ENCODE data around the gene PGK1. TPM values are rescaled to one million over a fixed set of nuclear protein-coding genes. Genes with fewer than 3 reads are reported as not detected.
"Not testable (repeated sequence)": the region's sequence is repeated elsewhere in the genome, so short reads cannot be mapped to it uniquely, and the experiment has no call there.

PGK1 gene
- total RNA-seq, 1 experiment from 2014 or later, result 663 TPM

DNA sequence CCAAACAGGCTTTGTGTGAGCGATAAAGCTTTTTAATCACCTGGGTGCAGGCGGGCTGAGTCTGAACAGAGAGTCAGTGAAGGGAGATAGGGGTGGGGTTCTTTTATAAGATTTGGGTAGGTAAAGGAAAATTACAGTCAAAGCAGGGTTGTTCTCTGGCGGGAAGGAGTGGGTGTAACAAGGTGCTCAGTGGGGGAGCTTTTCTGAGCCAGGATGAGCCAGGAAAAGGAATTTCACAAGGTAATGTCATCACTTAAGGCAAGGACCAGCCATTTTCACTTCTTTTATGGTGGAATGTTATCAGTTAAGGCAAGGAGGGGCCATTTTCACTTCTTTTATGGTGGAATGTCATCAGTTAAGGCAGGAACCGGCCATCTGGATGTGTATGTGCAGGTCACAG lies 56.7 kb downstream of the PGK1 start:
- H3K36me3 ChIP-seq (ENCODE audit: low read depth, low read length); H3K4me1 ChIP-seq (ENCODE audit: insufficient read depth, low read length); H3K4me2 ChIP-seq (ENCODE audit: low read length); H3K4me3 ChIP-seq (ENCODE audit: low read length); H3K9me3 ChIP-seq (ENCODE audit: low read length); H3K27ac ChIP-seq (ENCODE audit: low read length); H3F3A ChIP-seq (ENCODE audit: low read length, unreplicated experiment); BruUV-seq (replicated peaks); DNase-seq; H3K9me2 ChIP-seq (replicated peaks; ENCODE audit: low read length); POLR2A ChIA-PET (ENCODE audit: unreplicated experiment); H2AFZ ChIP-seq (ENCODE audit: low read length); H3K27me3 ChIP-seq (ENCODE audit: low read length); H4K20me1 ChIP-seq (ENCODE audit: low read length); ATAC-seq; H3K79me2 ChIP-seq (ENCODE audit: low read length); H3K9ac ChIP-seq (ENCODE audit: low read length); intact Hi-C loops (cut with micrococcal nuclease): not testable (repeated sequence)
- CTCF ChIA-PET, result interaction anchor here (0.7 kb wide), 1 partner anchor 39 kb away, joined by 3 read pairs; no protein-coding TSS in a partner anchor

DNA sequence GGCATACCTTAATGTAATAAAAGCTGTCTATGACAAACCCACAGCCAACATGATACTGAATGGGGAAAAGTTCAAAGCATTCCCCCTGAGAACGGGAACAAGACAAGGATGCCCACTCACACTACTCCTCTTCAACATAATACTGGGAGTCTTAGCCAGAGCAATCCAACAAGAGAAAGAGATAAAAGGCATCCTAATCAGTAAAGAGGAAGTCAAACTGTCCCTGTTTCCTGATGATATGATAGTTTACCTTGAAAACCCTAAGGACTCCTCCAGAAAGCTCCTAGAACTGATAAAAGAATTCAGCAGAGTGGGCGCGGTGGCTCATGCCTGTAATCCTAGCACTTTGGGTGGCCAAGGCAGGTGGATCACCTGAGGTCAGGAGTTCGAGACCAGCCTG lies 59.1 kb downstream of the PGK1 start:
- H3K4me3 ChIP-seq (ENCODE audit: low read length); DNase-seq; BruUV-seq (replicated peaks); H3K9me2 ChIP-seq (replicated peaks; ENCODE audit: low read length); H3K4me1 ChIP-seq (ENCODE audit: insufficient read depth, low read length); POLR2A ChIA-PET (ENCODE audit: unreplicated experiment); CTCF ChIA-PET; H3K79me2 ChIP-seq (ENCODE audit: low read length); H4K20me1 ChIP-seq (ENCODE audit: low read length); H3K4me2 ChIP-seq (ENCODE audit: low read length); H2AFZ ChIP-seq (ENCODE audit: low read length); H3K36me3 ChIP-seq (ENCODE audit: low read depth, low read length); ATAC-seq; H3K27ac ChIP-seq (ENCODE audit: low read length); H3F3A ChIP-seq (ENCODE audit: low read length, unreplicated experiment); H3K9me3 ChIP-seq (ENCODE audit: low read length); H3K27me3 ChIP-seq (ENCODE audit: low read length); intact Hi-C loops (cut with micrococcal nuclease); H3K9ac ChIP-seq (ENCODE audit: low read length): not testable (repeated sequence)

DNA sequence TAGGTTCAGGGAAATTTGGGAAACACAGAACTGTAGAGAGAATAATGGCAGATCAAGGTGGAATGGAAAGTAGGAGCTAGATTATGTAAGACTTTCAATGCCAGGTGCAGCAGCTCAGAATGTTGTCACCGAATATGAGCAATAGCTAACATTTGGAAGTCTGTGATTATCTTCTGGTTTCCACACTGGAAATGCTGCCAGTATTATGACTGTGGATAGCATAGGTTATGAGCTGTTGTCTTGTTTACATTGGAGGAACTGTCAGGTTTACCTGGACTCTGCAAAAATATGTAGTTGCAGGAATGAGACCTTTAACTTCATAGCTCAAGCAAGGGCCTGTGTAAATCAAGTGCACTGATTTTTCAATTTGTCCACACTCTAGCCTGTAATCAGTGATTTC lies 61.4 kb downstream of the PGK1 start:
- Histone ChIP-seq H2AFZ (ENCODE audit: low read length) (no peak overlapping the region), H3K9me3 (ENCODE audit: low read length) (no peaks in the 10 kb centered on the region), H3F3A (ENCODE audit: low read length, unreplicated experiment) (no peaks in the 10 kb centered on the region), H3K4me2 (ENCODE audit: low read length) (no peak overlapping the region), H4K20me1 (ENCODE audit: low read length) (no peaks in the 10 kb centered on the region), H3K4me3 (ENCODE audit: low read length) (no peak overlapping the region), H3K9ac (ENCODE audit: low read length) (no peak overlapping the region), H3K36me3 (ENCODE audit: low read depth, low read length) (no peaks in the 10 kb centered on the region), H3K79me2 (ENCODE audit: low read length) (no peaks in the 10 kb centered on the region), H3K9me2 (replicated peaks; ENCODE audit: low read length) (no peaks in the 10 kb centered on the region), H3K27me3 (ENCODE audit: low read length) (no peaks in the 10 kb centered on the region), H3K27ac (ENCODE audit: low read length) (no peak overlapping the region), H3K4me1 (ENCODE audit: insufficient read depth, low read length) (peaks cover 9% of the 10 kb centered on the region; the same call in 1 of the 2 replicates)
- TF ChIP-seq EZH2phosphoT487 (IDR thresholded peaks at IDR 0.05; ENCODE audit: borderline replicate concordance, low read length) (no peak), EZH2 (IDR thresholded peaks at IDR 0.05; ENCODE audit: low read length, unreplicated experiment) (no peak)
- TF ChIP-seq, protein P1, sequence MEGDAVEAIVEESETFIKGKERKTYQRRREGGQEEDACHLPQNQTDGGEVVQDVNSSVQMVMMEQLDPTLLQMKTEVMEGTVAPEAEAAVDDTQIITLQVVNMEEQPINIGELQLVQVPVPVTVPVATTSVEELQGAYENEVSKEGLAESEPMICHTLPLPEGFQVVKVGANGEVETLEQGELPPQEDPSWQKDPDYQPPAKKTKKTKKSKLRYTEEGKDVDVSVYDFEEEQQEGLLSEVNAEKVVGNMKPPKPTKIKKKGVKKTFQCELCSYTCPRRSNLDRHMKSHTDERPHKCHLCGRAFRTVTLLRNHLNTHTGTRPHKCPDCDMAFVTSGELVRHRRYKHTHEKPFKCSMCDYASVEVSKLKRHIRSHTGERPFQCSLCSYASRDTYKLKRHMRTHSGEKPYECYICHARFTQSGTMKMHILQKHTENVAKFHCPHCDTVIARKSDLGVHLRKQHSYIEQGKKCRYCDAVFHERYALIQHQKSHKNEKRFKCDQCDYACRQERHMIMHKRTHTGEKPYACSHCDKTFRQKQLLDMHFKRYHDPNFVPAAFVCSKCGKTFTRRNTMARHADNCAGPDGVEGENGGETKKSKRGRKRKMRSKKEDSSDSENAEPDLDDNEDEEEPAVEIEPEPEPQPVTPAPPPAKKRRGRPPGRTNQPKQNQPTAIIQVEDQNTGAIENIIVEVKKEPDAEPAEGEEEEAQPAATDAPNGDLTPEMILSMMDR (conservative IDR thresholded peaks at IDR 0.05; ENCODE audit: low read depth, low read length), result no peak
- intact Hi-C loops (cut with micrococcal nuclease), result no loop called here
- ChIA-PET POLR2A (ENCODE audit: unreplicated experiment) (no interaction called here), CTCF (interaction anchor here (0.6 to 0.7 kb wide), 2 partner anchors 34 to 214 kb away, joined by 3 read pairs; no protein-coding TSS in a partner anchor)
- no TSS peak for BruUV-seq (replicated peaks)
- peak; percentile 62 for DNase-seq
- ATAC-seq, result peak; percentile 58; the same call in 1 of the 2 replicates

DNA sequence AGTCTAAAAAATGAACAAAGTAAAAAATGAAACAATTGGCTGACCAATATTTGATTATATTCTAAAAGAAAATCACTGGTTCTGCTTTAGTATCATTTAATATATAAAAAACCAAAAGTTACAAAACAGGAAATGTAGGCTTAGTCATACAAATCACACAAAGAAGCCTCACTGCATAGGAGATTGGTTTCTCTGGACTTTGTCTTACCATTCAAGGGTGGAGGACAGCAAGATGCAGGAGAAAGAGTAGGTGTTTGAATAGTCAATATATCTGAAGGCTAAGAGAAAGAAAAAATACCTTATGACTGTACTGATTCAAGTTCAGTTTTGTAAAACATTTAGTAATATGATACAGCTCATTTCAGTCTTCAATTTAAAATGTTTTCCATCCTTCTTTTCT lies 64.0 kb downstream of the PGK1 start:
- peak; percentile 63 for DNase-seq
- H4K20me1 ChIP-seq (ENCODE audit: low read length), result no peaks in the 10 kb centered on the region
- H3K27ac ChIP-seq (ENCODE audit: low read length), result no peak overlapping the region
- no TSS peak for BruUV-seq (replicated peaks)
- peaks cover 9% of the 10 kb centered on the region; the same call in 1 of the 2 replicates for H3K4me1 ChIP-seq (ENCODE audit: insufficient read depth, low read length)
- no peak overlapping the region for H3K9ac ChIP-seq (ENCODE audit: low read length)
- ChIA-PET POLR2A (ENCODE audit: unreplicated experiment) (no interaction called here), CTCF (no interaction called here)
- no peaks in the 10 kb centered on the region for H3F3A ChIP-seq (ENCODE audit: low read length, unreplicated experiment)
- ATAC-seq, result peak; percentile 79
- H3K9me2 ChIP-seq (replicated peaks; ENCODE audit: low read length), result no peaks in the 10 kb centered on the region
- intact Hi-C loops (cut with micrococcal nuclease), result no loop called here
- H3K27me3 ChIP-seq (ENCODE audit: low read length), result no peaks in the 10 kb centered on the region
- H3K4me3 ChIP-seq (ENCODE audit: low read length), result no peak overlapping the region
- H2AFZ ChIP-seq (ENCODE audit: low read length), result no peak overlapping the region
- H3K4me2 ChIP-seq (ENCODE audit: low read length), result peak overlapping the region; percentile 18
- H3K9me3 ChIP-seq (ENCODE audit: low read length), result no peaks in the 10 kb centered on the region
- TF ChIP-seq EZH2phosphoT487 (IDR thresholded peaks at IDR 0.05; ENCODE audit: borderline replicate concordance, low read length) (no peak), EZH2 (IDR thresholded peaks at IDR 0.05; ENCODE audit: low read length, unreplicated experiment) (no peak)
- TF ChIP-seq, protein P1 (conservative IDR thresholded peaks at IDR 0.05; ENCODE audit: low read depth, low read length), result no peak
- H3K36me3 ChIP-seq (ENCODE audit: low read depth, low read length), result no peaks in the 10 kb centered on the region
- H3K79me2 ChIP-seq (ENCODE audit: low read length), result no peaks in the 10 kb centered on the region
